ENCODE results near the gene DSCAML1. TPM values are rescaled to one million over a fixed set of nuclear protein-coding genes. Genes with fewer than 3 reads are reported as not detected.

Gene DSCAML1
- total and polyA plus RNA-seq, 2 of the 8 experiments (the other 6 are each of a cell fraction or from before 2014, with no cell fraction given): 0.19 to 0.24 TPM

GRCh38 chr11:117489999-117490679 is 306.9 kb downstream of the DSCAML1 start:
- POLR2A ChIA-PET (ENCODE audit: partially characterized antibody): interaction anchor here (1.7 to 2.0 kb wide), 2 partner anchors 10 to 13 kb away, joined by 5 read pairs; no protein-coding TSS in a partner anchor
- no peak overlapping the region for H3K14ac ChIP-seq (ENCODE audit: insufficient read length)
- CTCF ChIA-PET (ENCODE audit: partially characterized antibody): interaction anchor here (1.0 to 3.9 kb wide), 9 partner anchors 9 to 106 kb away, joined by 3 to 25 read pairs (median 6); no protein-coding TSS in a partner anchor
- peaks cover 4 to 14% (median 11%) of the 10 kb centered on the region in 4 experiments for H3K4me1 ChIP-seq (replicated peaks in 1 of 4; ENCODE audit: control insufficient read depth in 3 of 4, insufficient read depth in 4 of 4, low read length in 3 of 4)
- no peak overlapping the region for H3K23ac ChIP-seq (ENCODE audit: insufficient read length)
- H3K79me1 ChIP-seq (ENCODE audit: low read depth, low read length): no peaks in the 10 kb centered on the region
- H3K79me2 ChIP-seq (ENCODE audit: control insufficient read depth in 1 of 2, insufficient read depth in 2 of 2, low read length in 2 of 2): no peaks in the 10 kb centered on the region
- no peak overlapping the region for H2AK5ac ChIP-seq (ENCODE audit: low read depth, low read length)
- H4K91ac ChIP-seq (replicated peaks; ENCODE audit: insufficient read length, low read length): no peak overlapping the region
- H3K9me3 ChIP-seq (ENCODE audit: insufficient read depth in 2 of 2, low read depth in 1 of 2, low read length in 1 of 2): no peaks in the 10 kb centered on the region
- H3K27me3 ChIP-seq (replicated peaks in 1 of 4; ENCODE audit: control insufficient read depth in 3 of 4, extremely low read depth in 1 of 4, insufficient read depth in 3 of 4, low read length in 3 of 4): peaks cover 0 to 5% (median 0%) of the 10 kb centered on the region in 4 experiments; a peak in 2 of 7 replicates
- H2BK120ac ChIP-seq (replicated peaks; ENCODE audit: low read depth, low read length): no peak overlapping the region
- peak overlapping the region; percentile 61; the same call in 1 of the 2 replicates for H2BK15ac ChIP-seq (ENCODE audit: low read length)
- no peak overlapping the region for H2BK5ac ChIP-seq (ENCODE audit: low read depth, low read length)
- no peak overlapping the region for H2BK12ac ChIP-seq (ENCODE audit: low read depth, low read length)
- H3K18ac ChIP-seq (ENCODE audit: extremely low read depth, low read length): 0 out of 2 replicates have a peak overlapping the region, but pooled peaks have one; percentile 9
- no peak overlapping the region for H3K4me3 ChIP-seq (ENCODE audit: extremely low read depth in 1 of 4, insufficient read depth in 2 of 4, low read depth in 3 of 4, low read length in 4 of 4)
- no peak for DNase-seq (ENCODE audit: low read depth in 1 of 2, low spot score in 2 of 2)
- H3K27ac ChIP-seq (ENCODE audit: low read depth, low read length): no peak overlapping the region
- peaks cover 4% of the 10 kb centered on the region; the same call in 1 of the 2 replicates for H3K23me2 ChIP-seq (ENCODE audit: low read depth, low read length)
- peak overlapping the region; percentile 28; the same call in 1 of the 2 replicates for H2BK20ac ChIP-seq (ENCODE audit: low read length)
- H3K4me2 ChIP-seq (ENCODE audit: insufficient read depth in 1 of 2, low read depth in 2 of 2, low read length in 2 of 2): no peak overlapping the region; a peak in 1 of 4 replicates
- no peak overlapping the region; a peak in 1 of 7 replicates for H3K9ac ChIP-seq (replicated peaks in 1 of 4; ENCODE audit: extremely low read depth in 1 of 4, low read depth in 3 of 4, low read length in 3 of 4)
- H2AFZ ChIP-seq (ENCODE audit: low read length): no peak overlapping the region
- WGBS, 2 experiments (ENCODE audit: extremely low coverage in 1 of 2, insufficient coverage in 1 of 2, insufficient read length in 1 of 2, insufficient replicate concordance in 2 of 2, low coverage in 1 of 2, low lambda C conversion rate in 2 of 2, missing lambda C conversion rate in 1 of 2): 74% methylated on average over 14 of the region's 14 CpGs; no CpG with 5 or more reads in 1 of the 2 experiments
- H4K8ac ChIP-seq (ENCODE audit: extremely low read depth, insufficient read depth, low read length): no peak overlapping the region; the same call in 1 of the 2 replicates
- TF ChIP-seq KDM1A (IDR thresholded peaks at IDR 0.05; ENCODE audit: borderline replicate concordance, low read length) (0 out of 2 replicates have a peak, but pooled peaks have one; percentile 45), HDAC6 (IDR thresholded peaks at IDR 0.05; ENCODE audit: low read depth, low read length) (no peak)
- H3K4ac ChIP-seq (replicated peaks; ENCODE audit: insufficient read length, low read depth, low read length): no peak overlapping the region
- no peak overlapping the region for H4K5ac ChIP-seq (ENCODE audit: insufficient read length, low read depth, low read length)
- no peak overlapping the region for H3K56ac ChIP-seq (replicated peaks; ENCODE audit: insufficient read length, low read depth, low read length)
- H4K20me1 ChIP-seq (replicated peaks in 1 of 2; ENCODE audit: control insufficient read depth in 1 of 2, insufficient read depth in 2 of 2, low read length in 2 of 2): no peaks in the 10 kb centered on the region
- FAIRE-seq: no peak
- no peaks in the 10 kb centered on the region for H3K36me3 ChIP-seq (ENCODE audit: control insufficient read depth in 2 of 4, insufficient read depth in 4 of 4, low read length in 3 of 4)

Data from H1 (cell line).